HG02610 (cell line): ENCODE measurements around the gene TRIM9.

ENCODE experiments used
- ATAC-seq: cut with Tn5 transposase; IDR thresholded peaks from one replicate; pipeline ENCODE4 v1.9.1; 2021; ENCODE audit warnings: mild to moderate bottlenecking, moderate library complexity; ENCODE audit not compliant: unreplicated experiment

Gene TRIM9

DNA sequence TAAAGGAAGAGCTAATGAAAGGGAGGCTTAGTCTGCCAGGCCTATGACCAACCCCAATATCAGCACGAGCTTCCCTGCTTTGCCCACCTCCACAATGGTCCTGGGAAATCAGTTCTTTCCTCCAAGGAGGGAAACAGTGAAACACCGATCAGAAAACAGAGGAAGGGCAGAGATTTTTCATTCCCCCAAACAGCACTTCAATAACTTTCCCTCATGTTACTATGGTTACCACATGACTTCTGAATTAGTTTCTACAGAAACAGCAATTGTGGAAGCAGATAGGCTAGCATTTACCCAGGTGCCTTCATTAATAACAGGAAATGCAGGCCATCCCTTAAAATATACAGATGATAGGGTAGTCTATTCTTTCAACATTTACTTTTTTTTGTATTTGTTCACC is 35.9 kb downstream of the TRIM9 start:
- no peak for ATAC-seq

DNA sequence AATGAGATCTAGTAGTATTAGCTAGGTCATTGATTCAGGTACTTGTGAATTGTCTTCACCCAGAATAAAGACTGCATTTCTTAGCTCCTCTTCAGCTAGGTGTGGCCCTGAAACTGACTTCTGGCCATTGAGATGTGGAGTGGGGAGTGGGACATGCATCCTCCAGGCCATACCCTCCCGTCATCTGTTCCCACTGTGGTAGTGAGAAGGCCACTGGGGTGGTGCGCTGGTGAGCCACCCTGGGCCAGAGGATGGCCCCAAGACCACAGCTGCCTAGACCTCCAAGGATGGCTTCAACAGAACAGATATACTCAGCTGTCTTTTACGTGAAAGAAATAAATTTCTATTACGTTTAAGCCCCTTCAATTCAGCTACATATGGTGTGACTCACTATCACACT is 36.5 kb downstream of the TRIM9 start:
- no peak for ATAC-seq

DNA sequence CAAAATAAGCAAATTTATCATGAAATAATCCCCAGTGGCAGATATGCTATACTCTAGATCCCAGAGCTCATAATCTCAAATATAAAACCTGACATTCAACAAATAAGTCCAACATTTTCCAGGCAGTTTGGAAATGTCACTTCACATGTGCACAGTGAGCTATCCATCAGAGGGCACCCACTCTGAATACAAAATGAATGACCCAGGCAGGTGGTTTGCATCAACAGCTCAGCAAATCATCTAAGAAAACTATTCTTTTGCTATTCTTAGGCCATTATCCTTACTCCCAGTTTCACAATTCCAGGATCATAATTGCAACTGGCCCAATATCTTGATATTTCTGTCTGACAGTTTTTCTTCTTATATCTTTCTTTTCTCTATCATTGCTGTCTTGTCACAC is 38.5 kb downstream of the TRIM9 start:
- no peak for ATAC-seq

DNA sequence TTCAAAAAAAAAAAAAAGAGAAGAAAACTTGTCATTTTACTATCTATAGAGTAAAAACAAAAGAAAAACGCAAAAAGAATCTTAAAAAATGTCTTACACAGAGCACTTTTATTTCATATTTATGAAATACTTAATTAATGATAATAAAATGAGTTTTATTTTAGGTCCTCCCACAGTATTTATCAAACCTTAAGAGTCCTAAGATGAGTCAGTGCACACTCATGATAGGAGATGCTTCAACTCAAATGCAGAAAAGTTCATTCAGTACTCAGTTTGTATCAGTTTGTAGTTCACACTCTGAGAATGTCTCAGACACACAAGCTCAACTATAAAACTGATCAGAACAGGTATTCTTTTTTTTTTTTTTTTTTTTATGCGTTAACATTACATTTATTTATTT is 41.7 kb downstream of the TRIM9 start:
- ATAC-seq, result no peak

DNA sequence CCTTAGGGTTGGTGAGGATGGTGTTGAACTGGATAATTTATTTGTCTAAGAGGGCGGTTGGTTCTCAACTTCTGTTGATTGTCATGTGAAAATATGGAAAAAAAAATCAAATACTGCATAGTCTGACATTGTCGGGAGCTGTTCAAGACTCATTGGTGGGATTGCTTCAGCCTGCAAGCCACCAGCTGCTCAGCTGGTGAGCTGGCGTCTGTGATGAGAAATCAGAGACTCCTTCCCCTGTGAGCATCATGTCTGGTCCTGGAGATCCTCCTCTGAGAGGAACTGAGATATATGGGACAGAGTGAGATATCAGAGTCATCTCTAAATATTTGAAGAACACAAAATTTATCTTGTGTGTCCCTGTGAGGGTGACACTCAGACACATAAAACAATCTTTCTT is 49.9 kb downstream of the TRIM9 start:
- ATAC-seq, result no peak

DNA sequence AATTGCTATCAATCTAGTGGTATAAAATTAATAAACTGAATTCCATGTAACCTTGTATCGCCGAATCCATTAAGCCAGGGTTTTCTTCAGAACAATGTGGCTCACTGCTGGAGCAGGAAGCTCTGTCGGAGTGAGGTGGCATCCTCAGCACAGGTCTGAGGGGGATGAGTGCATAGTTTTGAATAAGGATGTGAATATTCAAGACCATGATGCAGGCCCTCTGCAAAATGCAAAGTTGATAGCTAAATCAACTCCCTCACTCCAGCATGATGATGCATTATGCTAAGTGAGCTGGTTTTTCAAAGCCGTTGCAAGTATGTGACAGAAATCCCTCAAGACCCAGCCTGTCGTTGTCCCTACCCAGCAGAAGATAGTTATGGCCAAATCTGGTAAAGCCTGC is 53.0 kb downstream of the TRIM9 start:
- no peak for ATAC-seq

DNA sequence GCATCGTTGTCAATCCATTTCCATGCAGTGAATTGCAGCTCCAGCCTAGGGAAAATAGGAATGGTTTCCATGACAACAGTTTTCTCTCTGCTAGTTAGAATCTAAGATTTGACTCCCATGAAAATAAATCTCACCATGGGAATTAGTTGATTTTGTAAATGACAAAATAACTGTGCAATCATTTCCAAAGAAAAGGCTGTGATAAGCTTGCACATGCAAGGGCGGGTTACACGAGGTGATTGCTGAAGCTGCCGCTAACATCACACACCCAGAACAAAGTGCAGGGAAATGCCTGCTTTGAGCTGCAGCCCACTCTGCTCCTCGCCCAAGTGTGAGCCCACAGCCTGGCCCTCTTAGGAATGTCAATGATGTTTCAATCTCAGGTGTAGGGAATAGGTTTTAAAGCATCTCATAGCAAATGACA is 53.8 kb downstream of the TRIM9 start:
- no peak for ATAC-seq

DNA sequence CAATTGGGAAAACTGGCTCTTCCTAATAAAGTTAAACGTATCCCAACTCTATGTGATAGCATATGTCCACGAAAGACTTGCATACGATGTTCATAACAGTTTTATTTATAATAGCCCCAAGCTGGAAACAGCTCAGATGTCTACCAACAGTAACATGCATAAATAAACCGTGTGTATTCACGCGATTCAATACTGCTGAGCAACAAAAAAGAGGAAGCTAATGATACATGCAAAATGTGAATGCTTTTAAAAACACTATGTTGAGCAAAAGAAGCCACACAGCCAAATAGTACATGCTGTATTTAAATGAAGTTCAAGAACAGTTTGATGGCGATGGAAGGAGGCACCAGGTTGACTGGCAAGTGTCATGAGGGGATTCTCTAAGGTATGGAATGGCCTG is 55.7 kb downstream of the TRIM9 start:
- no peak for ATAC-seq

DNA sequence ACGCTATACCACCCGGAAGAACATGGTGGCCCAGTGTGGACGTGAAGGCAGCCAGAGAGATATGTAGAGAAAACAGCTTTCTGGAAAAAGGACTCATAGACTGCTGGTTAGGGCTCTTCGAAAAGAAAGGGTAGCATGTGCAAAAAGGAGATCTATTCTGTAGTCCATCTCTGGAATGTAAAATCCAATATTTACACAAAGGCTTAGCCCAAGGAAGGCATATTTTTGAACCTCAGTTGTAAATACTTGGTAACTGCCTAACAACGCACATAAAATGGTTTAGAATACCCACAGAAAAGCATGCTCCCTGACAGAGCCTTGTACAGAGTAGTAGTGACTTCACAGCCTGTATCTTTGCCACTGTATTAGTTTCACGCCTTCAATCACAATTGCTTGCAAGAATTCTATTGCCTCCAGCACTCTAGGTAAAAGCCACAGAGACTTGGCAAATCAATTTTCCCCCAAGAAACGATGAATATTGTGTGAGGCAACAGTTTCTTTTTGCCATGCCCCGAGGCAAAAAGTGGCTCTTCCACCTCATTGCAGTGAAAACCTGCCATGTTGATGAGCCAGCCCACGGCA is 59.2 kb downstream of the TRIM9 start:
- no peak for ATAC-seq

DNA sequence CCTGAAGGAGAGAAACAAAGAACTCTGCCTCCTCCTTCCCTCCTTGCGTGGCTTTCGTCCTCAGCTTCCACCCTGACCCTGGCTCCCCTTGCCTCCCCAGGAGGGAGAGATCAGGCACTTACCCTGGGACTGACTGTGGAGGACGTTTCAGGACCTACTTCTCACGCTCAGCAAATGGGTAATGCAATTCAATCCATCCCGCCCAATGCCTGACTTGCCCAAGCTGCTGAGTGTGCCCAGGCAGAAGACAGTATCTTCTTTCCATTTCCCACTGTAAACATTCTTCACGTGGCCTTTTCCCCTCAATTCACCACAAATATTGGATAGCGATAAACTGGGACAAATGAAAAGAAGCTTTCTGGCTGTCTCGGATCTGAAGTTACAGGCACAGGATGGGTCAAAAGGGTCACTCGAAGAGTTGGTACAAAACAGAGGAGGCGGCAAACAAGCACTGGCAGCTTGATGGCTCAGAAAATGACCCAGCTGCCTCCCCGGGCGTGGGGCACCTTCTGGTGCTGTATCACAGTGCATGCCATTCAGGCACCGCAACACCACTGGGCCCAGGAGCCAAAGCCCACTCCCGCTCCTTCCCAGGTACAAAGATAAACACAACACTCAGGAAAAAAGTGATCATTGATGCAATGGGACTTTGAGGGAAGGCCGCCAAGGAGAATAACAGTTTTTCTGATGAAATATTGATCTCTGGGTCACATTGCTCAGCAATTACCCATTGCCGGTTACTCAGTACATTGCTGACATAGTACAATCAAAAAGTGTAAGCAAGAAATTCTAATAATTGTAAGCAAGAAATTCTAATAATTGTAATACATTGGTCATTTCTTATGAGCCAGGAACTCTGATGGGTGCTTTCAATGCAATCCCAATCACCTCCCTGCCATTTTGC is 65.8 kb downstream of the TRIM9 start:
- ATAC-seq, result no peak

DNA sequence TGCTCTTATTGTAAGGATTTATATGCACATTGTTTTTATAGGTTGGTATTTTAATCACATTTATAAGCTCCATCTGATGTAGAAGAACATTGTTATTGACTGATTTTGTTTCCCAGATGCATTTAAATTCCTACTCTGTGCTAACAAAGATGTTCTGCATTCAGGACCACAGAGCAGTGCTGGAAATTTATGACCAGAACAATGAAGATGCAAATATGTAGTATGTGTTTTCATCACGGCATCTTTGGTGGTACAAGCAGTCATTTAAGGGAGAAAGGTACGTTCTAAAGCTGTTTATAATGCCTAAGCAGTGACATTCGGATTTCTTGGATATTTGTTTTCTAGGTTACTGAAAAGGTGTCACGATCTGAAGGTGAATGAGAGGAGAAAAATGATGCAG is 66.5 kb downstream of the TRIM9 start:
- no peak for ATAC-seq

DNA sequence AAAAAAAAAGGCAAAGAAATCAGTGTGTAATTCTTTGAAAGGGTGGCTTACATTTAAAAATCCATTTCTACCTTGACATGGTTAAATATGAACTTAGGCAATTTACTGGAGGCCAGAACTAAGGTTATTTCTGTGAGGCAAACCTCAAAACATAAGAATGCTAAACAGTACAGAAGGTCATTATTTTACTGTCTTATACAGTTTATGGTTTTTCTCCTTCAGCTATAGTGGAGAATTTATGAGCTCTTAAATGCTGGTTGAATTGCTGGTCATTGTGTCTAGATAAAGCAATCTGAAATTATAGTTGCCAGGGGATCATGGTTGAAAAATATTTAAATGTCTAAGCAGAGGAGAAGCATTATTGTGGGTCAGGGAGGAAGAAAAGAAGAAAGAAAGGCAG is 70.5 kb downstream of the TRIM9 start:
- no peak for ATAC-seq

DNA sequence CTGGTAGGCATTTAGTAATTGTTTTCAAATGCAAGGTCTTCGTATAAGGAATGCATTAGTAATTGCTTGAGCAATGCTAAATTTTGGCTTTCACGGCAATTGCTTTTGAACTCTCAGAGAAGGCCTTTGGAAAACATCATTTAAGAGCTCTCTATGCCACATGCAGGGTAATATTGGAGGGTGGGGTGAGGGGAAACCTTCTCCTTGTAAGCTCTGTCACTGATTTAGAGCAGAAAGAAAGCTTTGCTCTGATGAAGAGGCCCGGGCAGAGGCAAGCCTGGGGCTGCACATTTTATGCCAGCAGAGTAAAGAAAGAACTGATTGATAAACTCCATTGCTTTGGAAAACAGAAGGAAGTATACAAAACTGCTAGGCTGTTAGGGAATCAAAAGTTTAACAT is 70.9 kb downstream of the TRIM9 start:
- ATAC-seq, result no peak

DNA sequence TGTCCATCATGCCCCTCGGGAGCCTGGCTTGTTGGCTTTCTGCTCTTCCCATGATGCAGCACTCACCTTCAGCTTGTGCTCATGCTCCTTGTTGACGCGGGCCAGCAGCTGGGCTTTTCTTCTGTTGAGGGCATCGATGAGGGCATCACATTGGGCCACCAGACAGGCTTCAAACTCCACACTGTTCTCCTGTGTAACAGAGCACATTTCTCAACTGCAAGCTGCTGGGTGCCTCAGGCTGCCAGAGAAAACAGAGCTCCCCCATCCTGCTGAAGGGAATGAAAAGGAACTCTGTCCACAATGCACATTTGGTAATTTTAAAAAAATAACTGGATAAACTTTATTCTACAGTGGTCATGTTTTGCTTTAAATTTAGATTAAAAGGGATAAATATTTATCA is 72.1 kb downstream of the TRIM9 start:
- ATAC-seq, result no peak

DNA sequence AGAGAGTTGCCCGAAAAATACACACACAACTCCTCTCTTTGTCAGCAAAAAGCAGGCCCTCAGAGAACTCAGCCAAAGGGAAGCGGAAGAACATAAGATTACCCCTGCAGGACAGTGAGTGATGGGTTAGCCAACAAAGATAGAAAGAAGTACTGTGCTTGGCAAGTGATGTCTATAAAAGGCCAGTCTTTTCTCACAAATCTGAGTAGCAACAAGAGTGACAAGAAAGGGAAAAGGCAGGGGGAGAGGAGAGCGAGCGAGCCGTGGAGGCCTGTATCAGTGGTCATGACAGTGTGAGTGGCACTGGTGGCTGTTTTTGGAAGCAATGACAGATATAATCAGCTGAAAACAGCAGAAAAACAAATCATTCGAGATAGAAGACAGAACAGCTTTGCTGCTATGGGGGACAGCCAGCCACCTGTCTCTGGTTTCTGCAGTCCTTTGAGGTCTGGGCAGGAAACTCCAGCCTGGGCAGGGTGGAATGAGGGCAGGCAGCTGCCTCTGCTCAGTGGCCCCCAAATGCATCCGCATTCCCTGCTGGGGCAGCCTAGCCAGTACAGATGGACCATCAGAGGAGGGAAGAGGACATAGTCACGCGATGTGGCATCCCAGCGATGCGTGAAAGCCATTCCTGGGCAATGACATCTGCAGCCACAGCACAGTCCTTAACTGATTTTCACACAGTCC is 74.7 kb downstream of the TRIM9 start:
- no peak for ATAC-seq

DNA sequence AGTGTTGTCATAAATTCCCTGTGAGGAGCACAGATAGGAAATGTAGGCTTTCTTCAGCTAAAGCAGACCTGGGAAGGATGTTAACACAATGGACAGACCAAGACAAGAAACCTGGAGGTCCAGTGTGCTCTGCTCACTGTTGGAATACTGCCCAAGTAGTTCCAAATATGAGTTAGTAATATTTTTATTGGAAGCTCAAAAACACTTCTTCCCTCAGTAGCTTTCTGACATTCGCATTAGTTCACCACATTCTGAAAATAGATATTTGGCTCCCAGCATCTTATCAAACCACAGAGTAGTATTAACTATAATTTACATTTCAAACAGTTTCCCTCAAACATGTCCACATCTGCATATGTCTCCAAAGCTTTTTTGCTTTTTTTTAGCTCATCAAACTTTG is 75.8 kb downstream of the TRIM9 start:
- no peak for ATAC-seq

DNA sequence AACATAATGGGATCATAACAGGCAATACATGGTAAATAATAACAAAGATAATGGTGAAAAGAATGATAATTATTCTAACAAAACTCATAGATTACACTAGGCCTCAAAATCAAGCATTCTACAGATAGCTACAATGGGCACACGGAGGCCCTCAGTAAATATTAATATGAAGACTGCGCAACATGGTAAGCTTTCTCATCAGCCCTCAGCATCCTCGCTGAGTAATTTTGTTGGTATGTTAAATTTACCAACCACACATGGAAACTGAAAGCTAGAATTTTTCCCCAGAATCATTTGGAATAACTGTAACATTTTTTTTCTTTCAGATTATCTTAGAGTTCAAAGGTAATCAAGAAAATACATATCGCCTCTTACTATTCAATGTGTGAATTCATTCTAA is 76.4 kb downstream of the TRIM9 start:
- no peak for ATAC-seq

DNA sequence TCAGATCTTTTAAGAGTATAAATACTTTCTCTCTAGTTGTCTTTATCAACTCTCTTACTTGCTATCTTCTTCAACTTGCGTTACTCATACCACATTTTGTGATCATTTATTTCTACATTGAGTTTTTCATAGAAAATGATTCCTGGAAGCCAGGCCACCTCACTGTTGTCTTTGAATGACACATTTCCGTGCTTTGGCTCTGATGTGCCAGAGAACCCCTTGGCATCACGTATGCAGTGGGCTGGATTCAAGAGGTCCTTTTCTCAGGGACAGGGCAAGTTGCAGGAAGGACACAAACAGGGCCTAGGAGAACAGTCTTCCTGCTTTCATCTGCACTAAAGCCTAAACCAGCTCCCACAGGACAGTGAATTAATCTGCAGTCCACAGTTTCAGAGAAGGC is 80.3 kb downstream of the TRIM9 start:
- ATAC-seq, result no peak

DNA sequence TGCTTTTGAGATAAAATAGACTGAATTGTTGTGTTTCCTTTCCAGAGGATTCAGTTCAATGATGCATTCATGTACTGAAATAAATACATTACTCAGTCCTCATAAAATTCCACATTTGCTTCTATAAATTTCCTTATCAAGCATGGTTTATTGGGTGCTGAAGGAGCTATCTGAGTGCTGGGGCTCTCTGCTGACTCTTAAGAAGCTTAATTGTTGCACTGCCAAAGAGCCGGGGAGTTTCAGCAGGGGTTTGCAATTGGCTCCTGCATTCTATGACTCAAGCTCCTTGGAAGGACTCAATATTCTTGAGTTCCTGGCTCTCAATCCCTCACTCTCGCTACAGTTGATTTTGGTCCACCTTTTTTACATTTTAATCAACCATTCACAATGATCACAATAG is 80.8 kb downstream of the TRIM9 start:
- no peak for ATAC-seq

DNA sequence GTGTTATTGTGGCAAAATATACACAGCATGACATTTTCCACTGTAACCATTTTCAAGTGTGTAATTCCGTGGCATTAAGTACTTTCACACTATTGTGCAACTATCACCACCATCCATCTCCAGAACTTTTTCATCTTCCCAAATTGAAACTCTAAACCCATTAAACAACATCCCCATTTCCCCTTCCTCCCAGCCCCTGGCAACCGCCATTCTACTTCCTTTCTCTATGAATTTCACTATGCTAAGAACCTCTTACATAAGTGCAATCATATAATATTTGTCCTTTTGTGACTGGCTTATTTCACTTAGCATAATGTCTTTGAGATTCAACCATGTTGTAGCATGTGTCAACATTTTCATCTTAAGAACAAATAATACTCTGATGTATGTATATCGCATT is 82.8 kb downstream of the TRIM9 start:
- ATAC-seq, result no peak

DNA sequence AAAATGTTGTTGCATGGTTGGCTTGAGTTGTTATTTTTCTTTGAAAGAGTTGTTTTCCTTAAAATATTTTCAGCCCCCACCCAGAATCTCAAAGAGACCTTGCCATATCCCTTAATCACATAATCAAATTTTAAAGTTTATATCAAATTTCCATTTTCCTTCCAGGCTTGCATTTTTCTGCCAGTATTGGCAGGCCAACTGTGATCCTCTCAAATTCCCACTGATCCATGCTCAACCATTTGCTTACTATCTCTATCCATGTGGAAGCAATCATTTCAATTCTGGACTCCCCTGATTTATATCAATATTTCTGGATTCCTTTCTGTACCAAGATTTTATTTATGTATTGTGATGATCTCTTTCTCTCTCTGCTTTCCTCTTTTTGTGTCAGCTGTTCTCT is 86.5 kb downstream of the TRIM9 start:
- ATAC-seq, result no peak

DNA sequence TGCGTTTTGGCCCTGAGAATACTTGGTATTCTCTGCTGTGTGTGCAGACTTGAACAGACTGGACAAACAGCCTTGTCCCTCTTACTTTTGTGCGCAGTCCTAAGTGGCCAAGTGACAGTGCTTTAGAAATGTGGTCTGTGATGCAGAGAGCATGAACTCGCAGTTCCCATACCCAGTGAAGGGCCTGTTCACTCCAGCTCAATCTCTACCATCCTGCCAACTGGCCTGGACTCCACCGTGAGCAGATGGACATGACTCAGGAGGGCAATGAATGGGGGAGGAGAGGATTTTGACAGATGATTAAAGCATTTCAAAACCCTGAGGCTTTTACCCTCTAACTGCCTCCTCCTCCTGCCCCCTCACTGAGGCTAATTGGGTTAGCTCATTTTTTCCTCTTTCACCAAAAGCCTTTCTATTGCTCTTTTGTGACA is 88.1 kb downstream of the TRIM9 start:
- ATAC-seq, result no peak
